GM18861 (cell line): ENCODE data around the gene ATP8B4.

Experiments used
- ATAC-seq: cut with Tn5 transposase; IDR thresholded peaks from one replicate; pipeline ENCODE4 v1.9.1; 2021; ENCODE audit not compliant: unreplicated experiment

Gene ATP8B4

GRCh38 chr15:50065279-50065678 lies 53.8 kb downstream of the ATP8B4 start:
- ATAC-seq: no peak

DNA sequence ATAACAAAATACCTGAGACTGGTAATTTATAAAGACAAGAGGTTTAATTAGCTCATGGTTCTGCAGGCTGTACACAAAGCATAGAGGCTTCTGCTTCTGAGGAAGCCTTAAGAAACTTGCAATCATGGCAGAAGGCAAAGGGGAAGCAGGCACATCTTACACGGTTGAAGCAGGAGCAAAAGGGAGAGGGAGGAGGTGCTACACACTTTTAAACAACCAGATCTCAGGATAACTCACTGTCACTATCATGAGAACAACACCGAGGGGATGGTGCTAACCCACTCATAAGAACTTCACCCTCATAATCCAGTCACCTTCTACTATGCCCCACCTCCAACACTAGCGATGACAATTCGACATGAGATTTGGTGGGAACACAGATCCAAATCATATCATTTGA lies 54.4 kb downstream of the ATP8B4 start:
- ATAC-seq: no peak

- ATAC-seq: no peak
Observed at GRCh38 chr15:50063226-50063625, 55.8 kb downstream of the ATP8B4 start.

- ATAC-seq: no peak
Observed at GRCh38 chr15:50061503-50061902, 57.5 kb downstream of the ATP8B4 start.

- ATAC-seq: no peak
Observed at GRCh38 chr15:50059883-50060282, 59.1 kb downstream of the ATP8B4 start.

GRCh38 chr15:50059203-50059772 lies 59.7 kb downstream of the ATP8B4 start:
- no peak for ATAC-seq

DNA sequence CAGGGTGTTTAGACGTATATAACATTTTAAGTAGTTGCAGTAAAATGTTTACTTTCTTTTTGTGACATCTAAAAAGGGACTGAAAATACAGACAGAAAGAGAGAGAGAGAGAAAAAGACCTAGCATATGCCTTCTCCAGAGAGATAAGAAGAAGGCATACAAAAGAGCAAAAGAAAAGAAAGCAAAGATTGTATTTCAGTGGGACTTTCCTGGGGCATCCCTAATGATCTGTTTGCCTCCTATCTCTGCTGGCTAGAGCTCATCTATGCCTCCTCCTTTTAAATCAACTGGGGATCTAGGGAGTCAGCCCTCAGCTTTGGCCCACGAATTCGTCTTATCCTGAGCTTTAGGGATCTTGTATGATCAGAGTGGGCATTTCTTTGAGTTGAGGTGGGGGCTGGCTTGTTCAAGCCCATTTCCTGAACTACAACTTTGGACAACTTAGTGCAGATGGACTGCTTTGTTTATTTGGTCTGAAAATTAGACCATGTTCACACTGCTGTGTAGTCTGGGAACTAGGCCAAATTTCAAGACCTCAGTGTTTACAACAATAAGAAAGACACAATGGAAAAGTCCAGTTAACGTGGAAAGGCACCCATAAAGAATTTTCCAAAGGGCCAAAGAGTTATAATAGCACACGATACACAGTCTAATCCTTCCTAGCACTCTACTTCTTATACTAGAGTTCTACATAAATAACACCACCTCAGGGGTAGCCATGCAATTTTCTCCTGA lies 61.0 kb downstream of the ATP8B4 start:
- no peak for ATAC-seq

GRCh38 chr15:50057196-50057595 lies 61.8 kb downstream of the ATP8B4 start:
- no peak for ATAC-seq

GRCh38 chr15:50055750-50056157 lies 63.3 kb downstream of the ATP8B4 start:
- no peak for ATAC-seq

DNA sequence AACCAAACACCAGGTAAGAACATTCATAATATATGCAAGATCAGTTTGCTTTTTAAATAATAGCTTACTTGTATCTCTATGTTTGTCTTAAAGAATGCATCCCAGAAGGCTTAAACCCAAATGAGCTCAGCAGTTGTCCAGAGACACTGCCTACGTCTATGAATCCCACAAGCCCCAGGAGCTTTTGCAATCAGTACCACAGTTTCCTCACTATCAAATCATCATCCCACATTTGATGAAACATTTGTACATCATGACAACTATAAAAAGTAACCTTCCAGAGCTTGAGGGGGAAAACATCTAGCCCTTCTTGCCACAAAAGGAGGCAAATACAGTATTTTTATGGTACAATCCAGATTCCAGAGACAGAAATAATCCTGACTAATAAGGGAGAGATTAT lies 63.7 kb downstream of the ATP8B4 start:
- ATAC-seq: no peak

- no peak for ATAC-seq
Observed at GRCh38 chr15:50053055-50053856, 65.8 kb downstream of the ATP8B4 start.

- ATAC-seq: no peak
Observed at GRCh38 chr15:50051811-50052419, 67.1 kb downstream of the ATP8B4 start.

DNA sequence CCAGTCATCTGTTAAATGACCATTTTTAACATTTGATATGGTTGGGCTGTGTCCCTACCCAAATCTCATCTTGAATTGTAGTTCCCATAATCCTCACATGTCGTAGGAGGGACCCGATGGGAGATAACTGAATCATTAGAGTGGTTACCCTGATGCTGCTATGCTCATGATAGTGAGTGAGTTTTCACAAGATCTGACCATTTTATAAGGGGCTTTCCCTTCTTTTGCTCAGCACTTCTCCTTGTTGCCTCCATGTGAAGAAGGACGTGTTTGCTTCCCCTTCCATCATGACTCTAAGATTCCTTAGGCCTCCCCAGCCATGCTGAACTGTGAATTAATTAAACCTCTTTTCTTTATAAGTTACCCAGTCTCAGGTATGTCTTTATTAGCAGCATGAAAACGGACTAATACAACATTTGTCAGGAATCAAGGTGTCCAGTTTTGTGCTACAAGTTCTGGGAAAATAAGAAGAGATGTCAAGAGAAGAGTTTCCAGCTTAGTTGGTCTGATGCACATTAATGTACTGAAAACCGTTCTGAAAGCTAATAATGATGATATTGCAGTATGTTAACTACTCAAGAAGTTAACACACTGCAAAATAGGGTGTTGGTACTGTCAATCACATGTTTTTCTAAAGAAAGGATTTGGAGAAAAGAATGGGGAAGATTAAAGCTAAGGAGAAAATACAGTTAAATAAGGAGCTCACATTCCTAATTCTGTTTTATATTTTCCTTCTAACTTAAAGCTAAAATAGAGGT lies 67.9 kb downstream of the ATP8B4 start:
- no peak for ATAC-seq

DNA sequence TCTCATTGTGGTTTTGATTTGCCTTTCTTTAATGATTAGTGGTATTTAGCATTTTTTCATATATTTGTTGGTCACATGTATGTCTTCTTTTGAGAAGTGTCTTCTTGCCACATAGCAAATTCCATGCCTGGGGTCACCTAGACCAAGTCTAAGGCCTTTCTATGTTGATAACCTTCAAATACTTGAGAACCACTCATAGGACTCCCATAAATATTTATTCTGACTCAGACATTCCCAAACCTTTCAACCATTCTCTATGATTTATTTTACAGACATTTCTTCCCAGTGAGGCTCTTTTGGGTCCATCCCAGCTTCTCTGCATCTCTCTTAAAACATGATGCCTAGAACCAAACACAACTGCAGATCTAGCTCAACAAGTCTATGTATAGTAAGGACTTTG lies 69.2 kb downstream of the ATP8B4 start:
- no peak for ATAC-seq

DNA sequence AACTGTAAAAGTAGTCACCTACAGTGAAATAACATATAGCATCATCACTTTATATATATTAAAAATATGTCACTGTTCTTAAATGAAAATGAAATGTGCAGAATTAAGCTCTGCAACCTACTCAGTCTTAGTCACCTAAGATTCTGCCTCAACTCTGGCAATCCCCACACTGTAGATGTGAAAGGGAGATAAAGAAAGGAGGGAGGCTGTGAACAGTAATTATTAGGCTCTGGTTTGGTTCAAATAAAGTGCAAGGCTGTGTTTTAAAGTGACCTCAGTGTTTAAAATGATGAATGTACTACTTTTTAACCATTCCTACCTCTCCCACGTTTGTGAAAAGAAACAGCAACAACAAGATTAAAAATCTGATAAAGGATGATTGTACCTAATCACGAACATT lies 72.2 kb downstream of the ATP8B4 start:
- no peak for ATAC-seq

GRCh38 chr15:50046159-50046558 lies 72.9 kb downstream of the ATP8B4 start:
- ATAC-seq: no peak

DNA sequence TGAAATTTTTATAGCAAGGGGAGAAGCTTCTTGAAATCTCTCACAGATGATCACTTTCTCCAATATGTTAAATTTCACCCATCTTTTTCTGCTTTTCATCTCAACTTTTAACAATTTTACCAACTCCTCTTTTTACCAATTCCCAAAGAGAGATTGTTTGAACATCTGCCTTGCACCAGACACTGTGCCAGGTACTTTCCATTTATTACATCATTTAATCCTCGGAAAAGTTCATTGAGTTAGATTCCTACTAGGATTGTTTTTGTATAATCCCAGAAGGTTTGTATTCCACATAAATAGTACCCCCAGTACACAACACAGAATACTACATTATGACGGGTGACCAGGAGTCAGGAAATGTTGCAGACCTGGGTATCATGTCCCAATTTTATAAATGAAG lies 74.1 kb downstream of the ATP8B4 start:
- ATAC-seq: no peak

DNA sequence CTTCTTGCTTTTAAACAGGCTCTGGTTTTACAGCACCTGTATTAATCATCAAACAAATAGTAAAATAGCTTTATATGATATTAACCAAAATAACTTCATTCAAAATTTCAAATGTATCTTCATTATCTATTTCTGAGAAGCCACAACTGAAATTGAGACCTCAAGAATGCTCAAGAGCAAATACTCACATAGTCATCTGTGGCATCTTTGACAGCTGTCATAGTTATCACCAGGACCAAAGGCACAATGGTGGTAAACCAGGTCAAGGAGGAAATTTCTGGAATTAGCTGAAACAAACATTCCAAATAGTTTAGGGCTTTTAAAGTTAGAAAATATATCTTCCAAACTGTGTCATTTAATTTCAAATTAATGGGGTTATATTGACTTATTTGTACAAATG lies 74.6 kb downstream of the ATP8B4 start:
- no peak for ATAC-seq

DNA sequence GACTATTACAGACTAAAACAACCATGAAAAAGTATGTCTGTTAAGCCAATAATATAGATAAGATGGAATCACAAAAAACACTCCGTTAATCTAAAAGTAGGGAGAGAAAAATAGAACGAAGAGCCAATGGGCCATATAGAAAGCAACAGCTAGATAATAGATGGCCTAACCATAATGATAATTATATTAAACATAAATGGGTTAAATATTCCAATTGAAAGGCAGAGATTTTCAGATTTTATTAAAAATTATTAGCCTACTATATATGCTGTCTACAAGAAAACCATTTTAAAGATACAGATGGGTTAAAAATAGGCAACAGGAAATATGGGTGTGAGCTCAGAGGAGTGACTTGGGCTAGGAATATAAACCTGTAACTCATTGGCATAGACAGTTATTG lies 76.3 kb downstream of the ATP8B4 start:
- no peak for ATAC-seq

- ATAC-seq: no peak
Observed at GRCh38 chr15:50030456-50030855, 88.6 kb downstream of the ATP8B4 start.

GRCh38 chr15:50028326-50028725 lies 90.7 kb downstream of the ATP8B4 start:
- no peak for ATAC-seq
